AG04450 (cell line): Measurements from ENCODE around the gene HAUS7. TPM values are rescaled to one million over a fixed set of nuclear protein-coding genes. Genes with fewer than 3 reads are reported as not detected.
A peak's percentile ranks its signal among the peaks of the same experiment; 100 is the strongest.

Experiments
- CTCF ChIA-PET: fragments of 300-600, 350-600 bp; formaldehyde crosslinking; extraction: SDS; loops from one replicate; lab custom pipeline; 2022; ENCODE audit warnings: antibody characterized with exemption, inconsistent platforms; lab: Charles Lee
- POLR2A ChIA-PET: fragments of 350-600 bp; formaldehyde crosslinking; extraction: SDS; loops from one replicate; lab custom pipeline; 2021; ENCODE audit warnings: antibody characterized with exemption, inconsistent platforms; lab: Yijun Ruan, JAX
- DNase-seq: peaks from one replicate; pipeline ENCODE4 v3.0.0-alpha.2; 2011; ENCODE audit warnings: low read depth, low spot score
- H3K27ac ChIP-seq: one replicate; pipeline ENCODE4 v1.5.1; 2012; ENCODE audit warnings: low read depth, low read length, control low read depth
- H3K27me3 ChIP-seq: one replicate; pipeline ENCODE4 v1.6.0; 2012; ENCODE audit warnings: low read length; ENCODE audit not compliant: control insufficient read depth, insufficient read depth
- H3K4me3 ChIP-seq: 2 replicates; pipeline ENCODE4 v1.5.1; 2011; ENCODE audit warnings: mild to moderate bottlenecking, low read depth, low read length, control low read depth
- H3K9me3 ChIP-seq: 2 replicates; pipeline ENCODE4 v1.5.1; 2012; ENCODE audit warnings: low read length; ENCODE audit not compliant: control insufficient read depth, insufficient read depth
- polyA plus RNA-seq: library from polyadenylated mRNA; depleted of rRNA; stranded (reverse); fragments of >200 nt; gene quantifications from 2 replicates; pipeline ENCODE4 v1.2.3, GENCODE V29; 2011
- TF ChIP-seq, protein P1 (sequence below): IDR thresholded peaks from 2 replicates; pipeline ENCODE4 v1.5.1; 2011; ENCODE audit warnings: low read depth, low read length, control low read depth, inconsistent platforms

The HAUS7 gene
- polyA plus RNA-seq, 1 experiment = 13.2 TPM

DNA sequence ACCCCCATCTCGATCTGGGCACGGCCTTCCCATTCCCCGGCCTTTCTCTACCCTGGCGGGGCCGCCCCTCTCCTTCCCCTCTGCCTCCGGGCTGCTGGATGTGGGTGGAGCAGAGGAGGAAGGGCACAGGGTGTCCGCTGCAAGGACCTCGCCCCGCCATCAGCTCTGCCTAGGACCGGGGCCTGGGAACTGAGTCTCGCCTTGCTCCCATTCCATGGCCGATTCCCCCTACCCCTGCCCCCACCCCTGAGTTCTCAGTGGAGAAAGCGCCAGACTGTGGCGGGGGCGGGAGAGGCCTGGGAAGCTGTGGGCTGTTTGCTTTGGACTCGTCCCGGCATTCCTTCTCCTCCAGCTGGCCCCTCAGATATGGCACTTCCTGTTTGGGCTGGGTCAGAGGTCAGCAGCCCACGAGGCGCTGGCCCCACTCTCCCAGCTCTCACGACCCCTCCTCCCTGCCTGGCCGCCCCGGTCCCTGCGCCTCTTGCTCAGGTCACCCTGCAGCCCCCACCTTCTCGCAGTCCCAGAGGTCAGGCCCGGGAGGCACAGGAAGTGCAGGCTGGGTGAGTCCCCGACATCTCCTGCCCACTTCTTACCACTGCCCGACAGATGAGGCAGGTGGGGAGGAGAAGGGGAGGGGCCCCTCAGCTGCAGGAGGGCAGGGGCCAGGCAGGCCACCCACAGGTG lies 18.0 kb upstream of the HAUS7 start:
- Histone ChIP-seq H3K27ac (peak overlapping the region; percentile 39), H3K27me3 (no peaks in the 10 kb centered on the region), H3K9me3 (no peaks in the 10 kb centered on the region), H3K4me3 (no peak overlapping the region)
- POLR2A ChIA-PET = interaction anchor here (0.7 kb wide), 1 partner anchor 11 kb away, joined by 4 read pairs; no protein-coding TSS in a partner anchor
- no peak for DNase-seq
- TF ChIP-seq, protein P1, sequence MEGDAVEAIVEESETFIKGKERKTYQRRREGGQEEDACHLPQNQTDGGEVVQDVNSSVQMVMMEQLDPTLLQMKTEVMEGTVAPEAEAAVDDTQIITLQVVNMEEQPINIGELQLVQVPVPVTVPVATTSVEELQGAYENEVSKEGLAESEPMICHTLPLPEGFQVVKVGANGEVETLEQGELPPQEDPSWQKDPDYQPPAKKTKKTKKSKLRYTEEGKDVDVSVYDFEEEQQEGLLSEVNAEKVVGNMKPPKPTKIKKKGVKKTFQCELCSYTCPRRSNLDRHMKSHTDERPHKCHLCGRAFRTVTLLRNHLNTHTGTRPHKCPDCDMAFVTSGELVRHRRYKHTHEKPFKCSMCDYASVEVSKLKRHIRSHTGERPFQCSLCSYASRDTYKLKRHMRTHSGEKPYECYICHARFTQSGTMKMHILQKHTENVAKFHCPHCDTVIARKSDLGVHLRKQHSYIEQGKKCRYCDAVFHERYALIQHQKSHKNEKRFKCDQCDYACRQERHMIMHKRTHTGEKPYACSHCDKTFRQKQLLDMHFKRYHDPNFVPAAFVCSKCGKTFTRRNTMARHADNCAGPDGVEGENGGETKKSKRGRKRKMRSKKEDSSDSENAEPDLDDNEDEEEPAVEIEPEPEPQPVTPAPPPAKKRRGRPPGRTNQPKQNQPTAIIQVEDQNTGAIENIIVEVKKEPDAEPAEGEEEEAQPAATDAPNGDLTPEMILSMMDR = no peak
- CTCF ChIA-PET = interaction anchor here (3.9 kb wide), 1 partner anchor 17 kb away, joined by 18 read pairs; the partner anchor contains the start of gene HAUS7

DNA sequence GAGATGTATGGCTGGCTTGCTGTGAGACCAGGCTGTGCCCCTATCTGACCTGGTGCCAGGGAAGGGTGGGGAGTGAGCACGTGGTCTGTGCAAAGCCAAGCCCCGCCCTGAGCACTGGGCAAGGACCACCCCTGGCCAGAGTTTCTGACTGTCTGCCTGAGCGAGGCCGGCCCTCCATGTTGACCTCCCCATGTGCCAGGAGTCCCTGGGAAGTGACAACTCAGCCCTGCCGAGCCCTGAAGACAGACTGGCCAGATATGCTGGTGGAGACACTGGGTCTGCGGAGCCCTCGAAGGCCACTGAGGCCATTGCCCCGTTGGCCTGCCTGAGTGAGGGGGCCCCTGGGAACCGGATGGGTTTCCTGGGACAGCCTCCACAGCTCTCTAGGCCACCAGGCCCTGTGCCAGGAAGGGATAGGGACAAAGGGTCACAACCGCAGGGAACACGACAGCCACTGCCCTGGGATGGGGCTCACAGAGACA lies 17.3 kb upstream of the HAUS7 start:
- Histone ChIP-seq H3K4me3 (no peak overlapping the region), H3K27ac (peak overlapping the region; percentile 39), H3K9me3 (no peaks in the 10 kb centered on the region), H3K27me3 (no peaks in the 10 kb centered on the region)
- TF ChIP-seq, protein P1 = no peak
- CTCF ChIA-PET = interaction anchor here (0.6 kb wide), 1 partner anchor 15 kb away, joined by 3 read pairs; no protein-coding TSS in a partner anchor
- no peak for DNase-seq
- POLR2A ChIA-PET = no interaction called here

DNA sequence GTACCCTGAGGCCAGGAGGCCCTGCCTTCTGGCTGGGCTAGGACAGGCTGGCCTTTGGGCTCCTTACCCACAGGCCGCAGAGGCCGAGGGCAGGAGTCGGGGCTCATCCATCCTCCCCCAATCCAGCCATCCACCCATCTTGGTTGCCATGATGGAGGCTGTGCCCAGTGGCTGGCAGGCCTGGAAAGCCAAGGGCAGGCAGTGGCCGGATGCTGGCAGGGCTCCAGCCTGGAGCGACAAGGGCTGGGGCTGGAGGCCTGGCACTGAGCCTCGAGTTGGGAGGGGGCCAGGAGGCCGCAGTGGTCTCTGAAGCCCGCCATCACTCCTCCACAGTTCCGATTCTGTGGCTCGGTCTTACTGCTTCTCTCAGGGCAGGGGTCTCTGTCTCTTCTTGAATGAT lies 15.8 kb upstream of the HAUS7 start:
- no peaks in the 10 kb centered on the region for H3K27me3 ChIP-seq
- DNase-seq = no peak
- no peaks in the 10 kb centered on the region for H3K9me3 ChIP-seq
- no peak overlapping the region for H3K27ac ChIP-seq
- ChIA-PET CTCF (no interaction called here), POLR2A (no interaction called here)
- TF ChIP-seq, protein P1 = no peak
- no peak overlapping the region for H3K4me3 ChIP-seq

DNA sequence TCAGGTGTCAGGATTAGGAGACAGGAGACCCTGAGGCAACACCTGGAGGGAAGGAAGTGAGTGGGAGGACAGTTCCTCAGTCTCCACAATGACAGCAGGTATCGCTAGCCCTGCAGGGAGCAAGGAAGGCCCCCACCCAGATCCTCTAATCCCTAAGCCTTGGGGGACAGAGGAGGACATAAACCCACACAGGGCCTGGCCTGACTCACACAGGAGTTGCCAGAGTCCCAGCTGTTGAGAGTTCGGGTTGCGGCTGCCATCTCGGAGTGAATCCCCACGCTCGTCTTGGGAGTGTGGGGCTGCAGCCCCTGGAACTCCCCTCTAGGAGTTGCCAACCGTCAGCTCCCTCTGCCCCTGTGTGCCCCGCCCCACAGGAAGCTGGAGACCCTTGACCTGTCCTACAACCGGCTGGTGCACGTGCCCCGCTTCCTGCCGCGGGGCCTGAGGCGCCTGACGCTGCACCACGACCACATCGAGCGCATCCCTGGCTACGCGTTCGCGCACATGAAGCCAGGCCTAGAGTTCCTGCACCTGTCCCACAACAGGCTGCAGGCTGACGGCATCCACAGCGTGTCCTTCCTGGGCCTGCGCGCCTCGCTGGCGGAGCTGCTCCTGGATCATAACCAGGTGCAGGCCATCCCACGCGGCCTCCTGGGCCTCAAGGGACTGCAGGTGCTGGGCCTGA lies 15.2 kb upstream of the HAUS7 start:
- no peak for DNase-seq
- no peak overlapping the region for H3K27ac ChIP-seq
- no peaks in the 10 kb centered on the region for H3K27me3 ChIP-seq
- H3K4me3 ChIP-seq = no peak overlapping the region
- ChIA-PET CTCF (no interaction called here), POLR2A (no interaction called here)
- H3K9me3 ChIP-seq = no peaks in the 10 kb centered on the region
- TF ChIP-seq, protein P1 = no peak
